K562 (cell line): ENCODE data around the gene IFNGR2. TPM values are rescaled to one million over a fixed set of nuclear protein-coding genes. Genes with fewer than 3 reads are reported as not detected.

Experiments
- CEBPG ChIP-seq, 3 experiments: fragments of 200-800 bp in 1 of 3; sonication (Bioruptor generic) in 1 of 3; sonication (generic) in 1 of 3; formaldehyde crosslinking in 1 of 3; IDR thresholded peaks in 2 of 3; conservative IDR thresholded peaks in 1 of 3; 2 replicates each; pipeline versions ENCODE4 v1.6.1 to v1.8.0; 2016 to 2022; ENCODE audit warnings: missing compliant biosample characterization in 2 of 3, missing genetic modification characterization in 2 of 3, mild to moderate bottlenecking in 1 of 3, missing genetic modification reagents in 1 of 3
- EGR1 ChIP-seq: fragments of 450-650 bp; conservative IDR thresholded peaks from 2 replicates; pipeline ENCODE4 v1.6.1; 2017; ENCODE audit warnings: mild to moderate bottlenecking
- ELK1 ChIP-seq: sonication (generic); formaldehyde crosslinking; IDR thresholded peaks from 2 replicates; pipeline ENCODE4 v1.8.1; 2022; ENCODE audit warnings: missing genetic modification reagents
- ESRRB ChIP-seq: fragments of 250-450 bp; sonication (Bioruptor Pico); IDR thresholded peaks from 2 replicates; pipeline ENCODE4 v1.5.0; 2020; ENCODE audit warnings: mild to moderate bottlenecking, moderate library complexity, borderline replicate concordance
- PTRF ChIP-seq: fragments of 450-650 bp; IDR thresholded peaks from 2 replicates; pipeline ENCODE4 v1.6.1; 2016; ENCODE audit warnings: mild to moderate bottlenecking, missing genetic modification characterization, missing compliant biosample characterization
- PYGO2 ChIP-seq: fragments of 450-650 bp; IDR thresholded peaks from 2 replicates; pipeline ENCODE4 v1.6.1; 2016; ENCODE audit warnings: mild to moderate bottlenecking, missing genetic modification characterization, moderate library complexity, missing compliant biosample characterization
- SIN3B ChIP-seq: fragments of 450-650 bp; IDR thresholded peaks from 2 replicates; pipeline ENCODE4 v1.6.1; 2017; ENCODE audit warnings: low read depth, mild to moderate bottlenecking, moderate library complexity
- SOX6 ChIP-seq: fragments of 450-650 bp; IDR thresholded peaks from 2 replicates; pipeline ENCODE4 v1.6.1; 2014; ENCODE audit warnings: mild to moderate bottlenecking
- TCF15 ChIP-seq: fragments of 250-450 bp; sonication (Bioruptor Pico); IDR thresholded peaks from 2 replicates; pipeline ENCODE4 v1.8.0; 2022; ENCODE audit warnings: moderate library complexity, mild to moderate bottlenecking, inconsistent platforms
- ZBTB5 ChIP-seq: fragments of 450-650 bp; IDR thresholded peaks from 2 replicates; pipeline ENCODE4 v1.6.1; 2017; ENCODE audit warnings: antibody characterized with exemption
- ZNF23 ChIP-seq: fragments of 250-450 bp; sonication (Bioruptor Pico); IDR thresholded peaks from 2 replicates; pipeline ENCODE4 v1.4.0; 2020; ENCODE audit warnings: mild to moderate bottlenecking
- ZNF639 ChIP-seq, 2 experiments: fragments of 200-800 bp in 1 of 2; sonication (Bioruptor generic) in 1 of 2; sonication (generic) in 1 of 2; formaldehyde crosslinking in 1 of 2; IDR thresholded peaks in 1 of 2; conservative IDR thresholded peaks in 1 of 2; 2 replicates each; pipeline versions ENCODE4 v1.5.0 to v1.6.1; 2016 to 2020; ENCODE audit warnings: missing compliant biosample characterization in 1 of 2, missing genetic modification characterization in 1 of 2, missing genetic modification reagents in 1 of 2
- polyA plus RNA-seq, 8 experiments: library from polyadenylated mRNA; depleted of rRNA in 4 of 8; stranded (reverse) in 5 of 8; unstranded in 3 of 8; fragments of >200 nt; fragmentation: Nextera tagmentation in 2 of 8; fragmentation: Illumina TruSeq in 1 of 8; extraction: Ambion mirVana in 2 of 8; extraction: Trizol in 1 of 8; gene quantifications; 2 replicates each; pipeline versions ENCODE4 v1.2.1 to v1.2.3, GENCODE V29; 2011 to 2014; ENCODE audit warnings: inconsistent platforms in 1 of 8, missing spikeins in 1 of 8
- total RNA-seq, 7 experiments: library from RNA; depleted of rRNA in 6 of 7; stranded (reverse); fragments of >200 nt in 6 of 7; fragmentation: Illumina TruSeq in 2 of 7; extraction: Trizol in 2 of 7; gene quantifications; 2 replicates each; pipeline versions ENCODE4 v1.2.1 to v1.2.3, GENCODE V29; 2011 to 2021; ENCODE audit warnings: low replicate concordance in 1 of 7
- TF ChIP-seq, protein P1 (sequence below): fragments of 150-350 bp; IDR thresholded peaks from 2 replicates; pipeline ENCODE4 v1.6.1; 2014; ENCODE audit warnings: low read depth, mild to moderate bottlenecking, low read length, borderline replicate concordance
- TF ChIP-seq, protein P2 (sequence below): fragments of 250-450 bp; sonication (Bioruptor Pico); IDR thresholded peaks from 2 replicates; pipeline ENCODE4 v1.5.0; 2021
- TF ChIP-seq, protein P3 (sequence below): fragments of 450-650 bp; formaldehyde crosslinking; IDR thresholded peaks from 2 replicates; pipeline ENCODE4 v1.4.0; 2020; ENCODE audit warnings: mild to moderate bottlenecking

IFNGR2 gene
- total and polyA plus RNA-seq, 9 of the 15 experiments (the other 6 are each of a cell fraction or from before 2014, with no cell fraction given): 6.7 to 58.0 (median 28.5) TPM

- no peak for TF ChIP-seq ZNF639 (CRISPR knock-in tag; conservative IDR thresholded peaks at IDR 0.05 in 1 of 2, IDR thresholded peaks at IDR 0.05 in 1 of 2)
- TF ChIP-seq, protein P1, sequence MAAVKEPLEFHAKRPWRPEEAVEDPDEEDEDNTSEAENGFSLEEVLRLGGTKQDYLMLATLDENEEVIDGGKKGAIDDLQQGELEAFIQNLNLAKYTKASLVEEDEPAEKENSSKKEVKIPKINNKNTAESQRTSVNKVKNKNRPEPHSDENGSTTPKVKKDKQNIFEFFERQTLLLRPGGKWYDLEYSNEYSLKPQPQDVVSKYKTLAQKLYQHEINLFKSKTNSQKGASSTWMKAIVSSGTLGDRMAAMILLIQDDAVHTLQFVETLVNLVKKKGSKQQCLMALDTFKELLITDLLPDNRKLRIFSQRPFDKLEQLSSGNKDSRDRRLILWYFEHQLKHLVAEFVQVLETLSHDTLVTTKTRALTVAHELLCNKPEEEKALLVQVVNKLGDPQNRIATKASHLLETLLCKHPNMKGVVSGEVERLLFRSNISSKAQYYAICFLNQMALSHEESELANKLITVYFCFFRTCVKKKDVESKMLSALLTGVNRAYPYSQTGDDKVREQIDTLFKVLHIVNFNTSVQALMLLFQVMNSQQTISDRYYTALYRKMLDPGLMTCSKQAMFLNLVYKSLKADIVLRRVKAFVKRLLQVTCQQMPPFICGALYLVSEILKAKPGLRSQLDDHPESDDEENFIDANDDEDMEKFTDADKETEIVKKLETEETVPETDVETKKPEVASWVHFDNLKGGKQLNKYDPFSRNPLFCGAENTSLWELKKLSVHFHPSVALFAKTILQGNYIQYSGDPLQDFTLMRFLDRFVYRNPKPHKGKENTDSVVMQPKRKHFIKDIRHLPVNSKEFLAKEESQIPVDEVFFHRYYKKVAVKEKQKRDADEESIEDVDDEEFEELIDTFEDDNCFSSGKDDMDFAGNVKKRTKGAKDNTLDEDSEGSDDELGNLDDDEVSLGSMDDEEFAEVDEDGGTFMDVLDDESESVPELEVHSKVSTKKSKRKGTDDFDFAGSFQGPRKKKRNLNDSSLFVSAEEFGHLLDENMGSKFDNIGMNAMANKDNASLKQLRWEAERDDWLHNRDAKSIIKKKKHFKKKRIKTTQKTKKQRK: no peak
- no peak; the same call in 1 of the 2 replicates for TF ChIP-seq CEBPG (CRISPR knock-in tag; IDR thresholded peaks at IDR 0.05)
- no peak for TF ChIP-seq CEBPG (tag; conservative IDR thresholded peaks at IDR 0.05 in 1 of 2, IDR thresholded peaks at IDR 0.05 in 1 of 2)
- TF ChIP-seq SIN3B: no peak
- TF ChIP-seq, protein P2, sequence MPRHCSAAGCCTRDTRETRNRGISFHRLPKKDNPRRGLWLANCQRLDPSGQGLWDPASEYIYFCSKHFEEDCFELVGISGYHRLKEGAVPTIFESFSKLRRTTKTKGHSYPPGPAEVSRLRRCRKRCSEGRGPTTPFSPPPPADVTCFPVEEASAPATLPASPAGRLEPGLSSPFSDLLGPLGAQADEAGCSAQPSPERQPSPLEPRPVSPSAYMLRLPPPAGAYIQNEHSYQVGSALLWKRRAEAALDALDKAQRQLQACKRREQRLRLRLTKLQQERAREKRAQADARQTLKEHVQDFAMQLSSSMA (CRISPR knock-in tag): no peak
- TF ChIP-seq ZNF23: no peak
- TF ChIP-seq ESRRB (CRISPR knock-in tag): no peak
- TF ChIP-seq PYGO2 (tag): no peak
- TF ChIP-seq, protein P3, sequence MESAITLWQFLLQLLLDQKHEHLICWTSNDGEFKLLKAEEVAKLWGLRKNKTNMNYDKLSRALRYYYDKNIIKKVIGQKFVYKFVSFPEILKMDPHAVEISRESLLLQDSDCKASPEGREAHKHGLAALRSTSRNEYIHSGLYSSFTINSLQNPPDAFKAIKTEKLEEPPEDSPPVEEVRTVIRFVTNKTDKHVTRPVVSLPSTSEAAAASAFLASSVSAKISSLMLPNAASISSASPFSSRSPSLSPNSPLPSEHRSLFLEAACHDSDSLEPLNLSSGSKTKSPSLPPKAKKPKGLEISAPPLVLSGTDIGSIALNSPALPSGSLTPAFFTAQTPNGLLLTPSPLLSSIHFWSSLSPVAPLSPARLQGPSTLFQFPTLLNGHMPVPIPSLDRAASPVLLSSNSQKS (CRISPR knock-in tag): no peak
- TF ChIP-seq ZBTB5: no peak
- no peak for TF ChIP-seq SOX6
- no peak for TF ChIP-seq EGR1
- no peak for TF ChIP-seq ELK1 (CRISPR knock-in tag)
- TF ChIP-seq PTRF (tag): no peak
- TF ChIP-seq TCF15 (CRISPR knock-in tag): no peak
- TF ChIP-seq, all 486 proteins: peak for 58
Observed at GRCh38 chr21:33360881-33361602, 42.2 kb upstream of the IFNGR2 start (continued).
